Measurements from ENCODE around the gene FAM76B. TPM values are rescaled to one million over a fixed set of nuclear protein-coding genes. Genes with fewer than 3 reads are reported as not detected.

The FAM76B gene
- total and polyA plus RNA-seq, 2 of the 13 experiments (the other 11 are each of a cell fraction or from before 2014, with no cell fraction given) = 20.2 to 24.2 TPM

DNA sequence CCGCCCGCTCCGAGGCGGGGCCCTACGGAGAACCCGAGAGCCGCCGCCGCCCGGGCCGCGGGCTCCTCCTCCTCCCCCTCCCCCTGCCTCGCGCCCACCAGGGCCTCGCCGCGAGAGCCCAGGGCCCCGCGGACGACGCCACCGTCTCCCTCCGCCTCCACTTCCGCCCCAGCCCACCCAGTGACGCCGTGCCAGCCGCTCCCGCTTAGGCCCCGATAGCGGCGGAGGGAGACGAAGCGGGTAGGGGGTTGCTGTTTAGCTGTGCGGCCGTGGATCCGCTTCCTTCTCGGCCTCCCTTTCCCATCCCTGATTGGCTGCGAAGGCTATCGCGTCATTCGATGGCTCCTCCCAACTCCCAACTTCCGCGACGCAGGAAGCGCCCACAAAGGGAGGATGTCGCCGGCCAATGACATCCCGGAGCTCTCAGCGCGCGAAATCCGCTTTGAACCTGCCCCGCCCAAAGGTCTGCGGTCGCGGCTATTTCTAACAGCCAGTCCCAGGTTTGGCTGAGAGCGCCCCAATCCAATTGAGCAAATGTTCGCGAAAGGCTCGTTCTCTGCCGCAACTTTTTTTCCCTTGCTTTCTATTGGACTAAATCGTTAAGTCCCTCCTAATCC lies at the start of gene FAM76B (continued):
- TF ChIP-seq, protein P1, sequence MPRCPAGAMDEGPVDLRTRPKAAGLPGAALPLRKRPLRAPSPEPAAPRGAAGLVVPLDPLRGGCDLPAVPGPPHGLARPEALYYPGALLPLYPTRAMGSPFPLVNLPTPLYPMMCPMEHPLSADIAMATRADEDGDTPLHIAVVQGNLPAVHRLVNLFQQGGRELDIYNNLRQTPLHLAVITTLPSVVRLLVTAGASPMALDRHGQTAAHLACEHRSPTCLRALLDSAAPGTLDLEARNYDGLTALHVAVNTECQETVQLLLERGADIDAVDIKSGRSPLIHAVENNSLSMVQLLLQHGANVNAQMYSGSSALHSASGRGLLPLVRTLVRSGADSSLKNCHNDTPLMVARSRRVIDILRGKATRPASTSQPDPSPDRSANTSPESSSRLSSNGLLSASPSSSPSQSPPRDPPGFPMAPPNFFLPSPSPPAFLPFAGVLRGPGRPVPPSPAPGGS (CRISPR knock-in tag; IDR thresholded peaks at IDR 0.05) = peak; percentile 60
- TF ChIP-seq KDM1A (CRISPR knock-in tag; IDR thresholded peaks at IDR 0.05) (0 out of 2 replicates have a peak, but pooled peaks have one; percentile 24), NFRKB (IDR thresholded peaks at IDR 0.05) (no peak), ZNF17 (CRISPR knock-in tag; IDR thresholded peaks at IDR 0.05) (no peak), ZNF343 (CRISPR knock-in tag; IDR thresholded peaks at IDR 0.05) (no peak), NR2F2 (IDR thresholded peaks at IDR 0.05; ENCODE audit: borderline replicate concordance, low read depth) (no peak), TCF12 (IDR thresholded peaks at IDR 0.05) (no peak), TCF12 (CRISPR knock-in tag; IDR thresholded peaks at IDR 0.05) (peak; percentile 42; the same call in 1 of the 2 replicates), SNAI1 (CRISPR knock-in tag; IDR thresholded peaks at IDR 0.05; ENCODE audit: borderline replicate concordance) (no peak), ELF3 (CRISPR knock-in tag; IDR thresholded peaks at IDR 0.05) (peak; percentile 93), U2AF2 (IDR thresholded peaks at IDR 0.05; ENCODE audit: low read depth, low read length) (peak; percentile 35; the same call in 1 of the 2 replicates), ZNF879 (CRISPR knock-in tag; IDR thresholded peaks at IDR 0.05) (no peak), KDM5B (CRISPR knock-in tag; IDR thresholded peaks at IDR 0.05; ENCODE audit: borderline replicate concordance) (0 out of 2 replicates have a peak, but pooled peaks have one; percentile 13), PTBP1 (IDR thresholded peaks at IDR 0.05; ENCODE audit: low read depth, low read length, poor library complexity, severe bottlenecking) (no peak), ZNF235 (CRISPR knock-in tag; IDR thresholded peaks at IDR 0.05; ENCODE audit: borderline replicate concordance) (no peak), DMAP1 (CRISPR knock-in tag; IDR thresholded peaks at IDR 0.05) (peak; percentile 93), ZNF709 (CRISPR knock-in tag; IDR thresholded peaks at IDR 0.05) (peak; percentile 74; the same call in 1 of the 2 replicates), ZNF12 (CRISPR knock-in tag; IDR thresholded peaks at IDR 0.05) (peak; percentile 62), PRMT3 (CRISPR knock-in tag; IDR thresholded peaks at IDR 0.05; ENCODE audit: borderline replicate concordance, low read depth) (no peak), EP300 (IDR thresholded peaks at IDR 0.05; ENCODE audit: low read depth in 2 of 2, low read length in 2 of 2) (peak in 1 of 2 experiments; percentile 62; a peak in 2 of 4 replicates), EP300 (CRISPR knock-in tag; IDR thresholded peaks at IDR 0.05; ENCODE audit: borderline replicate concordance) (peak; percentile 68)
- TF ChIP-seq, protein P2, sequence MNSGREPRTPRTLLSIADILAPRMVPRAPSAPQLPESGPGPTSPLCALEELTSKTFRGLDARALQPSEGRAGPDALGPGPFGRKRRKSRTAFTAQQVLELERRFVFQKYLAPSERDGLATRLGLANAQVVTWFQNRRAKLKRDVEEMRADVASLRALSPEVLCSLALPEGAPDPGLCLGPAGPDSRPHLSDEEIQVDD (CRISPR knock-in tag; IDR thresholded peaks at IDR 0.05; ENCODE audit: borderline replicate concordance) = no peak
- TF ChIP-seq, protein P3, sequence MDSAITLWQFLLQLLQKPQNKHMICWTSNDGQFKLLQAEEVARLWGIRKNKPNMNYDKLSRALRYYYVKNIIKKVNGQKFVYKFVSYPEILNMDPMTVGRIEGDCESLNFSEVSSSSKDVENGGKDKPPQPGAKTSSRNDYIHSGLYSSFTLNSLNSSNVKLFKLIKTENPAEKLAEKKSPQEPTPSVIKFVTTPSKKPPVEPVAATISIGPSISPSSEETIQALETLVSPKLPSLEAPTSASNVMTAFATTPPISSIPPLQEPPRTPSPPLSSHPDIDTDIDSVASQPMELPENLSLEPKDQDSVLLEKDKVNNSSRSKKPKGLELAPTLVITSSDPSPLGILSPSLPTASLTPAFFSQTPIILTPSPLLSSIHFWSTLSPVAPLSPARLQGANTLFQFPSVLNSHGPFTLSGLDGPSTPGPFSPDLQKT (CRISPR knock-in tag; IDR thresholded peaks at IDR 0.05; ENCODE audit: borderline replicate concordance) = no peak
- TF ChIP-seq, protein P4, sequence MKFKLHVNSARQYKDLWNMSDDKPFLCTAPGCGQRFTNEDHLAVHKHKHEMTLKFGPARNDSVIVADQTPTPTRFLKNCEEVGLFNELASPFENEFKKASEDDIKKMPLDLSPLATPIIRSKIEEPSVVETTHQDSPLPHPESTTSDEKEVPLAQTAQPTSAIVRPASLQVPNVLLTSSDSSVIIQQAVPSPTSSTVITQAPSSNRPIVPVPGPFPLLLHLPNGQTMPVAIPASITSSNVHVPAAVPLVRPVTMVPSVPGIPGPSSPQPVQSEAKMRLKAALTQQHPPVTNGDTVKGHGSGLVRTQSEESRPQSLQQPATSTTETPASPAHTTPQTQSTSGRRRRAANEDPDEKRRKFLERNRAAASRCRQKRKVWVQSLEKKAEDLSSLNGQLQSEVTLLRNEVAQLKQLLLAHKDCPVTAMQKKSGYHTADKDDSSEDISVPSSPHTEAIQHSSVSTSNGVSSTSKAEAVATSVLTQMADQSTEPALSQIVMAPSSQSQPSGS (CRISPR knock-in tag; IDR thresholded peaks at IDR 0.05) = 0 out of 2 replicates have a peak, but pooled peaks have one; percentile 44
